HG02970 (cell line): ENCODE results near the gene EPHA4.
A peak's percentile ranks its signal among the peaks of the same experiment; 100 is the strongest.

Experiments
- ATAC-seq: cut with Tn5 transposase; IDR thresholded peaks from one replicate; pipeline ENCODE4 v1.9.1; 2021; ENCODE audit warnings: mild to moderate bottlenecking, moderate library complexity, moderate number of reproducible peaks; ENCODE audit not compliant: unreplicated experiment, low FRiP score

The EPHA4 gene

DNA sequence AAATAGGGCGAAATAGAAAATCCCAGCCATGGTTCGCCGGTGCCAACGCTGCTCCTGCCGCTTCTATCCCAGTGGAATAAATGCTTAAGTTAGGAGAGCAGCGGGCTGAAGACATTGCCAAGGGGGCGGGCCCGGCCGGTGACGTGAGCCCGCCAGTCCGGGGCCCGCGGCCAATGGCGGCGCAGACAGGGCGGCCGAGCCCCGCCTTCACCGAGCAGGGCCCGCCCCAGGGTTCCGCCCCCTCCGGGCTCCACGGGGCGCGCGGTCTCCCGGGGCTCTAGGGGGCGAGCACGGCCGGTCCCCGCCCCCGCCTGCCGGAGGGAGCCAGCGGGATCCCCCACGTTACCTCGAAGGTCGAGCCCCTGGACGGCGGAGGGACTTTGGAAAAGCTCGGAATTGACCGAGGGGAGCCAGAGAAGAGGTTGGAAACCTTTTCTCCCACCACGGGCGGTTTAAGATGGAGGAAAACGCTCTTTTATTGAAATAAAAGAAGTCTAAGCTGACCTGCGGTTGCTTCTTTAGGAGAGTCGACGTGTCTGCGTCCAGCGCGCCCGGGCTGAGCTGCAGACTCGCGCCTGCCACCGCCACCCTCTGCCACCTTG is at the start of gene EPHA4:
Gene EPHA4 (minus strand): TSS at position 86 of the 602 bp plus-strand sequence. CDS start 56 bp downstream, at position 30.
- peak; percentile 91 for ATAC-seq

DNA sequence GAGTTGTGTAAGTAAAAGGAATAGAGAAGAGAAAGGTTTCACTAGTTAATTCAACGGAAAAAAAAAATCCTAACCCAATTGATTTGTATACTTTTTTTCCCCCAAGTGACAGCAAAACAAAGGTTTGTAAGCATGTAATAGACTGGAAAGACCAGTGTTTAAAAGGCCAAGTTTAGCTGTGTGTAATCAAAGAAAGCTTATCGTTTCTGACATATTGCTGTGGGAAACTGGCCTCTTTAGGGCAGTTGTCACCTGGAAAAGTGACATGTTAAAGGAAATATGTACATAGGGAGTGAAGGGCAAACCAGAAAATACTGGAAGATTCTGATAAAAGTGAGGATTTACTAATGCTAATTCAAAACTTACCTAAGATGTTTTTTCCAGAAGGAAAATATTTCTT is 45.9 kb upstream of the EPHA4 start:
- no peak for ATAC-seq

DNA sequence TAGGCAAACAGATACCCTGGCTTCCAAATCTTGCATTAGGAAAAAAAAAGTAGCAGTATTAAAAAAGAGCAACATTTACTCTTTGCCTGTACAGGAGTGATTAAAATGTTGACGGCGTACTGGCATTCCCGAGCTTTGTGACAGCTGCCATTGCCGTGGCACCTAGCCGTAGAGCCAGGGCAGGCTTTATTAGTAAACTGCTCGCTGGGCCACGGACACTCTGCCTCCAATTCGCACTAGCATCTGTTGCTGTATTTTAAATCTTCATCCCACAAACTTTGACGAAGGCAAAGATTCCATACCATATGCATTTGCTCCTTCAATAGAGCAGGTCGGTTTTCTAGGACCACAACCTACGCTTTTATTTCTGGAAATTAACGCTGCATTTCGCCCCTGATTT is 44.5 kb upstream of the EPHA4 start:
- ATAC-seq, result no peak

DNA sequence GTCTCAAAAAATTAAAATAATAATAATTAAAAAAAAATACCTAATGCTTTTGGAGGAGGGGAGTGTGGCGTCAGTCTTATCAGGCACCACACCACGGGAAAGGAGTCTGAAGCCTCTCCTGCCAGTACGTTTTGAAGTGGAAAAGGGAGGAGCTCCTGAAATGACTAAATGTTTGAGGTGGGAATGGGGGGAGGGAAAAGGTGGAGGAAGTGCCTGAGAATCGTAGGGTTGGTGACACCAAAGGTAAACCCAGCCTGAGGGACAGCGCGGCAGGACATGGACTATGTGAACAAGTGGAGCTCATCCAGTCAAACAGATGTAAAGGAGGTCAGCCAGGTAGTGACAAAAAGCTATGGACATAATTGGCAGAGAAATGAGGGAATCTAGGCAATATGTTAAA is 42.2 kb upstream of the EPHA4 start:
- no peak for ATAC-seq

DNA sequence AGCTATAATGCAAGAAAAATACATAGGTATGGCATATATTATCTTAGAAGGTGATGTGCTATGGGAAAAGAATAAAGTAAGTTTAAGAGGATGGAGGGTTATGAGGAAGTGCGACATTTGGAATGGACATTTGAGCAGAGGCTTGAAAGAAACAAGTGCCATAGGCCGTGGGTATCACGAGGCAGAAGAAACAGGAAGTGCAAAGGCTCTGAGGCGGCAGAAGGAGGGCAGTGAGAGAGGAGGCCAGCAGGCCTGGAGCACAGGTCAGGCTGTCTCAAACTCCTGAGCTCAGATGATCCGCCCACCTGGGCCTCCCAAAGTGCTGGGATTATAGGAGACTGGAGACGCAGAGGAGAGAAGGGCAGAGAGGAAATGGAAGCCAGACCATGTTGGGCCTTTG is 40.7 kb upstream of the EPHA4 start:
- no peak for ATAC-seq

DNA sequence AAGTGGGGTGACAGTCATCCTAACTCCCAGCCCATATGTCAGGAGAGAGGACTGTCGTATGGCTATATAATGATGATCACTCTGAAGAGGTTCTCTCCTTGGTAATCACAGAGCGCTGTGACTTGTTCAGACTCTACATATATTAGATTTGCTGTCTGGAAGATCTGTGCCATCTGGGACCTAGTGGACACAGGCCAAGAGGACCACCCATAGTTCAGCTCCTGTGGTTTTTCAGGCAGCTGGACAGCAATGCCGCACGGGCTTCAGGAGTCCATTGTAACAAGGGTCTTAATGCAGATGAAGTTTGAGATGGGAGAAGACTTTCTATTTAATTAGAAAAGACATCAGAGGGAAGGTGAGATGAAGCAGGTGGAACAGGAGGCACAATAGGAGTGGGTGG is 40.1 kb upstream of the EPHA4 start:
- ATAC-seq, result no peak

DNA sequence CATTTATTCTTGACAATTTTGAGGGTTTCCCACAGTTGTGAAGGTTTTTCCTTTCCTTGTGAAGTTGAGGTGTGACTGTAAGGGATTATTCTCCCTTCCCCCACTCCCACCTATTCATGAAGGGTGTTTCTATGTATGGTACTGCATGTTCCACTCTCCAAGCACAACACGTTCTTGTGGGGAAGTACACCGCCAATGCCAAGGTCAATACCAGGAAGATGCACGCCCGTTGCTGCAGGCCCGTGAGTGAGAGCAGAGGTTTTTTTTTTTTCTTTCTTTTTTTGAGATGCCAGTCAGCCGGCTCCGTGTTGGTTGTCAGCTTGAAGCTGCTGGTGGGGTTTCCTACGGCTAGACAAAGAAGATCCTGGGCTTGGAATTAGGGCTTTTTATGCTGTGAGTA is 38.6 kb upstream of the EPHA4 start:
- ATAC-seq, result no peak

DNA sequence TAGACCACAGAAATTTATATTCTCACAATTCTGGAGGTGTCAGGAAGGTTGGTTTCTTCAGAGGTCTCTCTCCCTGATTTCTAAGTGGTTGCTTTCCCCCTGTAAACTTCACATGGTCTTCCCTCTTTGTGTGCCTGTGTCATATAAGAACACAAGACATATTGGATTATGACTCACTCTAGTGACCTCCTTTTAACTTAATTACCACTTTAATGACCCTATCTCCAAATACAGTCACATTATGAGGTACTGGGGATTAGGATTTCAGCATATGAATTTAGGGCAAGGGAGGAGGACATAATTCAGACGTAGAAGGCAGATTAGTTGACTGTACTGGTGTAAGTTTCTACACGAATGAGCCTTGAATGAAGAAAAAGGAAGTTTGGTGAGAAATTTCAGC is 38.2 kb upstream of the EPHA4 start:
- ATAC-seq, result no peak

DNA sequence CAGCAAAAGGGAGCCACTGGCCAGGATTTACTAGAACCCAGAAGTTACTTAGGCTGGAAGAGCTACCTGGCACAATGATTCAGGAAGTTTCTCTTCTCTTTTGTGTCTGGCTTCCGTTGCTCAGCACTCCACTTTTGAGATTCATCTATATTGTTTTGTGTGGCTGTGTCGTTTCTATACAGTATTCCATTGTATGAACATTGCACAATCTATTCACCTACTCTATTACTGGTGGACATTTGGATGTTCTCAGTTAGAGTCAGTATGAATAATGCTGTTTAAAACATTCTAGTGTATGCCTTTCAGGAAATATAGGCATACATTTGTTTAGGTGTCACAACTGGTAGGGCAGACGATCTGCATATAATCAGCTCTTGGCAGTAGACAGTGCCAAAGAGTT is 36.3 kb upstream of the EPHA4 start:
- ATAC-seq, result no peak

DNA sequence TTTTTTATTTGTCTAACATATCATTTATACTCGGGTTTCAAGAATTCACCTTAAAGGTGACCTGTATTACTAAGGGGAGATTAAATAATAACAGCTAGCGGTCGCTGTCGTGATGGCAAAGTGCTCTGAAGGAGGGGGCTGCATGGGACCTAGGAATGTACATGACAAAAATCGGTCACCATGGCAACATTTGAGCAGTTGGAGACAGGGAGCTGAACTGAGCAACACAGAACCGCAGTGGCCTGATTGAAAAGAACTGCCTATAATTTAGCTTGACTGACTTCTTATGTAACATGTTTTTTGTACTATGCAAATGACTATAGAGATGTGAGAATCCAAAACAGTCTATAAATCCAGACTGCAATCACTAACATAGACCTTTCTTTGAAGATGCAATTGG is 34.3 kb upstream of the EPHA4 start:
- no peak for ATAC-seq

DNA sequence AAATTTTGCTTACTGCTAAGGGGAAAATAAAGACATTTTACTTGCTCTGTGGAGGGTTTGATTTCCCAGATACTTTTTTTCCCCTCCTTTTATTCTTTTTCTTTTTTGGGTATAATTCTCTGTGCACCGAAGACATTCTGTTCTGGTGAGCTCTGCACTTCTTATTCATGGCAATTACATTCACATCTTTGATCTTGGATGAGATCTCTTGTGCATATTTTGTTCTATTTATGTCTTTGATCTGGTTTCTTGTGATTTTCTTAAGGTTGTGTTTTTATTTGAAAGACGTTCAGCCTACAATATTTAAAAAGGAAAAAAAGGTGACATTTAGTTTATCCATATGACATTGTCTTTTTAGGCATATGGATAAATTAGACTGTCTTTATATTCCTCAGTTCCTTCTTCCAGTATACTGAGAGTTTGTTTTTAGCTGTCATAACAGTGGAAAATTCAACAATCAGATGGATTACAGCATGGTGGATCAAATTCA is 33.7 kb upstream of the EPHA4 start:
- no peak for ATAC-seq

DNA sequence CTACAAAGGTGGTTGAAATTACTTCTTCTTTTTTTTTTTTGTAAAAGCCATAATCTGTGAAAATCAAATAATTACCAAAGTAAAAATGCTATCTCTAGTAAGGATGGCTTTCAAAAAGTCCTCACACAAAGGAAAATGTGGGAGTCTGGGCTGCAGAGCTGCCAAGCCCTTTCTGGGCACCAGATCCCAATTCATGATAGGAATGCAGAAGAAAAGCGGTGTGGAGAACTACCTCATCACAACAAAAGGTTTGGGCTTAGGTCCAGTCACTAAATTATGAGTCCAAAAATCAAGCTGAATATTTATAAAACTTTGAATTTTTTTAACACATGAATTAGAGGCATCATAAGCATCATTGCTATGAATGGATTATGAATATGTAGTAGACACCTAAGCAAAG is 30.8 kb upstream of the EPHA4 start:
- no peak for ATAC-seq

DNA sequence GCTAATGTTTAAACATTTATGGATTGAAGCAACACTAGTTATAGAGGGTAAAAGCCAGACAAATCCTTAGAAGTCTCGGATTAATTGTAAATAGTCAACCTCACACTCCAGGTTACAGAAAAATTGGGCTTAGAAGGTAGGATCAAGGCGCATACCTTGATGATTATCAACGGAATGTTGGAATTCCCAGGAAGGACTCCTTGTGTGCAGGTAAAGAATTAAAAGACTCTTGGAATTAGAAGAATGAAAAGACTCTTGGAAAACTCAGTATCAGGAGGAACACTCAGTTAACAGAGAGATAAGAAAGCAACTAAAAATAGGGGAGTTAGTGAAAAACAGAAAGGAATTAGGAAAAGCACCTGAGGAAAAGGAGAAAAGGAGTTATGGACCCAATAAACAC is 29.3 kb upstream of the EPHA4 start:
- ATAC-seq, result no peak

DNA sequence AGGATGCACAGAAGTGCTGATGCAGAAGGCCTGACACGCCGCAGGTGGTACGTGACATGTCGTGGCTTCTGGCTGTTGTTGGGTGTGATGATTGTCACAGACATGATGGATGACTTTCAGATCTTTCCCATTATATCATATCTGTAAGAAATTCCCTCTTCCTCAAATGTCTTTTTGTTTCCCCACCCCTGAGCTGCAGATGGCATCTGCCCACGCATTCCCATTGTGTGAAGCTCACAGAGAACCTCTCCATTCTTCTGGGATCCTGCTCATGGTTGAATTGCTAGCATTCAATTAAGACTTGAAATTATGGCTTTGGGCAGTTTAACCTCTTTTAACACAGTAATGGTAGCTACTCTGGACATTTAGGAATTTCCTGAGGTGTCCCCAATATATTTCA is 28.3 kb upstream of the EPHA4 start:
- no peak for ATAC-seq

DNA sequence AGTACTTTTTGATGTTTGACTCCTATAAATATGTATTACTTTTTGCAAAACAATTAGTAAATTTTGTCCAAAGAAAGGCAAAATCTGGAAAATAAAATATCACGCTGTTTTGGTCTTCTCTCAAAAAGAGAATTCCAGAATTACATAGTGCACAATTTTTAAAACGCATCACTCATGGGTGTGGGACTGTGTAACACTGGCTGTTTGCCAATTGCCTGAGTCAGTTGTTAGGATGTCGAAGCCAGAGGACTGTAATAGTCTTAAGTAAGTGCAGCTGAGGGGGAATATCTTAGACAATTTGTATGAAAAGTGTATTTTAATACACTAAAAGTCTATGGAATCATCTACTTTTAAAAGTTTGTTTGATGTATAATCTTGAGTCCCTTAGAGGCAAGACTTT is 24.1 kb upstream of the EPHA4 start:
- ATAC-seq, result no peak

DNA sequence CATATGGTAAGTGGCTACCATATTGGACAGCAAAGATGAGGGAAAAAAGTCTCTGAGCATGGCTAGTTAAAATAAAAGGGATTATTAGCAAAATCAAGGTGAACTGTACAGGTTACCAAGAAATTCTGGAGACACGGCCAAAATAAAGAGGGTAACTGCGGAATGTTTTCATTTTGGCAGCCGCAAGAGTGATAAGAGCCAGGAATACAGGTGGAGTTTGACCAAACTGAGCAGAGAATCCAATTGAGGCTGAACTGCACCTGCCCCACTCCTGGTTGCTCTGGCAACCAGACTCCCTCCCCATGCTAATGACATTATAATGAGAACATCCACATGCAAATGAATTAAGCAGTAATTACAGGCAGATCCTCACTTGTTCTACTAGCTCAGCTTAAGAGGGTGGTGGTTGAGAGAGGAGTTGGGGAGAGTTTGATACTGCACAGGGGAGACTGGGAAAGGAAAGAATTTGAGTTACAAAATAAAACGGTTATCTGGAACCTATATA is 18.8 kb upstream of the EPHA4 start:
- no peak for ATAC-seq

DNA sequence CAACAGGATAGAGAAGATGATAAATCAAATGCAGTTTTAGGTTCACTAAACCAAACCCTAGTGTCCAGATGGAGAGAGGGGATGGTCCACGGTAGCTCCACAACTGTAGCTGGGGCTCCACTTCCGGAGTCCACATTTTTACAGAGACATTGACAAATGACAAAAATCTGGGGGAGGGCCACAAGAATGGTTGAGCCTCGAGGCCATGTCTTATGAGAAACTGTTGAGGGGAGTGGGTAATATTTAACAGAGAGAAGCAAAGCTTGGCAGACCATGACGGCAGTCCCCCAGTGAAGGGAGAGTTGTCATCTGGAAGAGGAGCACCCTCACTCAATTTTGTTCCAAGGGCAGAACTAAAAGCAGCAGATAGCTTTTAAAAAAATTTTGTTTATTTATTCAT is 17.6 kb upstream of the EPHA4 start:
- no peak for ATAC-seq

DNA sequence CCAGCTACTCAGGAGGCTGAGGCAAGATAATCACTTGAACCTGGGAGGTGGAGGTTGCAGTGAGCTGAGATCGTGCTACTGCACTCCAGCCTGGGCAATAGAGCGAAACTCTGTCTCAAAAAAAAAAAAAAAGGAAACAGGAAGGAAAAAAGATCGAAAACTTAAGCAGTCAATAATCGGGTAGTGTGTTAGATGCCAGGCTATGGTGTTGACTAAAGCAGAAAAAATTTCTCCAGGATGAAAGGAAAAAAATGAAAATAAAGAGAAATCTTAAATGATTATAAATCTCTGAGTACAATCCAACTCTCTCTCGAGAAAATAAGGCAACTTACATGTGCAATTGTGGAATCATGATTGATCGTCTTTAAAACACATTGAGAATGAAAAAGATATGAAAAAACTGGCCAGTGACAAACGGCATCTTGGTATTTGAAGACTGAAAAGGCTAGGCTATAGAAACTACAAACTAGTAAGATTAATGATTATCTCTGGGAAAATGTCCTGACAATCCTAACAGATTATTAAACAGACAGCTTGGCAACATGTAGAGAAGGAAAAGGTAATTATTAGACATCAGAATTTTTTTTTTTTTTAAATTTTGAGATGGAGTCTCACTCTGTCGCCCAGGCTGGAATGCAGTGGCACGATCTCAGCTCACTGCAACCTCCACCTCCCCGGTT is 16.3 kb upstream of the EPHA4 start:
- ATAC-seq, result no peak

DNA sequence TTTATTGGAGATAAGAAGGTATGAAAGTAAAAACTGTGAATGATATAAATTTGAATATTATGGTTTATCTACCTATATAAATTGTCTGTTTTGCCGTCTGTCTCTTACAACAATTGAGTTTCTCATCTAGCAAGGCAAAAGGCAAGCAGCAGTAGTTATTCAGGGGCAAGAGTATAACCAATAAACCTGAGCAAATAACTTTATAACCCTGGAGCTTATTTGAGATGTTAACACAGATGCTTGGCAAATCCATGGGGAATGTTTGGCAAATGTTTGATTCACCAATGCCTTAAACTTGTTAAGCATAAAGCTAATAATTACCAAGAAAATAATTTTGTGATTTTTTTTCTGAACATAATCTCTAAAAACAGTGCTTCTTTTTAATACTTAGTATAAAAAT is 9.9 kb upstream of the EPHA4 start:
- ATAC-seq, result no peak

DNA sequence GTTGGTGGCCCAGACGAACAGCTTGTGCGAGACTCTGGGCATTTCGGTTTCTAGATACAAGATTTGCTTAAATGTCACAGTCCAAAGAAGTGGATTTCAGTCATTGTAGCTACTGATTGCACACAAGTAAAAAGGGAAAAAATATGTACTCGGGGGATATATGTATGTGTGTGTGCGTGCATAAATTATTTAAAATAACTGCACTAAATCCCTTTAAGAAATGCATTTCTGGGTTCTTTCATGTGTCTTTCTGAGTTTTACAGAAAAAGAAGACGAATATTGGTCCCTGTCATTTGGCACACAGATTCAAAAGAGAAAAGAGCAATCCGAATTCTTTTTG is 2.1 kb upstream of the EPHA4 start:
- ATAC-seq, result no peak

DNA sequence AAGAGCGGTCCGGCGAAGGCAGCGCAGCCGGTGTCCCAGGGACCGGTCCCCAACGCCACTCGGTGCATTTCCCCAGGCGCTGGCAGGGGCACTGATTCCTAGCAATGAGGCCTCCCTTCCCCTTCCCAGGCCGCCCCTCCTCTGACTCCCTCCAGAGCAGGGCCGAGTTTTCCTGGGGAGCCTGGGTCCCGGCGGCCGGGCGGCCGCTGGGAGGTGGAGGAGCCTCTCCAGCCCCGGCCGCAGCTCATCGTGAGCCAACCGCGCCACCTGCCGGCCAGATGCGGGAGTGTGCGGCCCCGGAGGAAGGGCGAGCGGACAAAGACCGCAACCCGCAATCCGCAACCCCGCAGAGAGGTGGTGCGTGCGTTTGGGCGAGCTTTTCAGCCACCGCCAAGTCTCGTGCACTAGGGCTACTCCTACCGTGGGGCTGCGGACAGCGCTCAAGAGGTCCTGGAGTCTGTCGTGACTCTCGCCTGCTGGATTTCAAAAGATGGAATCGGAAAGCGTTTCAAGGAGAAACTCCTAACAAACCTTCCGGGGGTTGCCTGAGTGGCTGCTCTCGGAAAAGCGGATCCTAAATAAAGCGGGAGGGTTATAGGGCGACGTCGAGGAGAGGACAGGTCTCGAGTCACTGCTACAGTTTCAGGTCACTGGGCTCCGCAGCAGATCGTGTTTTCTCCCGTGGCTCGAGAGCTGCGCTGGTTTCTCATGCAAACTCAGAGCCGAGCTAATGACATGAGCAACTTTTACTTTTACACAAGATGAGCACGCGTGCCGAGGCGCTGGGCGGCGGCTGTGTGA is 1.5 kb upstream of the EPHA4 start:
- ATAC-seq, result peak; percentile 60
